SK-N-SH (cell line): ENCODE measurements around the gene TRIM62. TPM values are rescaled to one million over a fixed set of nuclear protein-coding genes. Genes with fewer than 3 reads are reported as not detected.

Experiments used
- CTCF ChIA-PET: fragments of 300-600, 350-600 bp; formaldehyde crosslinking; extraction: SDS; loops from one replicate; lab custom pipeline; 2021; lab: Yijun Ruan, JAX
- POLR2A ChIA-PET: fragments of 350-600 bp; sonication (Branson Sonifier 250); formaldehyde crosslinking; extraction: SDS; loops from one replicate; lab custom pipeline; 2020; ENCODE audit warnings: antibody characterized with exemption, inconsistent platforms; lab: Yijun Ruan, JAX
- DNase-seq: peaks from one replicate; pipeline ENCODE4 v3.0.0; 2012
- H2AFZ ChIP-seq: fragments of 200-600 bp; sonication (generic); 2 replicates; pipeline ENCODE4 v1.8.1; 2016; ENCODE audit warnings: antibody characterized with exemption, mild to moderate bottlenecking, low read depth
- H3F3A ChIP-seq: fragments of 200-600 bp; sonication (generic); replicated peaks from 2 replicates; pipeline ENCODE3; 2016; ENCODE audit warnings: antibody characterized with exemption, mild to moderate bottlenecking; ENCODE audit not compliant: insufficient read depth
- H3K27ac ChIP-seq, 2 experiments: fragments of 200-500 bp in 1 of 2; fragments of 200-600 bp in 1 of 2; sonication (Bioruptor generic) in 1 of 2; sonication (generic), shearing (Covaris generic) in 1 of 2; 2 replicates each; pipeline versions ENCODE4 v1.5.1 to v1.6.1; 2014 to 2016; ENCODE audit warnings: low read depth in 2 of 2, inconsistent platforms in 1 of 2, low read length in 1 of 2, mild to moderate bottlenecking in 1 of 2, mixed read lengths in 1 of 2
- H3K27me3 ChIP-seq: fragments of 200-600 bp; sonication (generic), shearing (Covaris generic); 2 replicates; pipeline ENCODE4 v1.6.1; 2016; ENCODE audit warnings: mixed run types; ENCODE audit not compliant: insufficient read depth
- H3K36me3 ChIP-seq, 2 experiments: fragments of 200-500 bp in 1 of 2; fragments of 200-600 bp in 1 of 2; sonication (Bioruptor generic) in 1 of 2; sonication (generic) in 1 of 2; replicated peaks in 1 of 2; 2 replicates each; pipeline versions ENCODE3 to v1.5.1; 2014 to 2016; ENCODE audit warnings: low read length in 1 of 2, mild to moderate bottlenecking in 1 of 2; ENCODE audit not compliant: insufficient read depth in 2 of 2, control insufficient read depth in 1 of 2
- H3K4me1 ChIP-seq, 2 experiments: fragments of 200-500 bp in 1 of 2; fragments of 200-600 bp in 1 of 2; sonication (Bioruptor generic) in 1 of 2; sonication (generic), shearing (Covaris generic) in 1 of 2; 2 replicates each; pipeline versions ENCODE4 v1.5.1 to v1.6.1; 2014 to 2016; ENCODE audit warnings: low read depth in 1 of 2, low read length in 1 of 2, mixed run types in 1 of 2; ENCODE audit not compliant: insufficient read depth in 2 of 2, control insufficient read depth in 1 of 2
- H3K4me2 ChIP-seq: fragments of 200-600 bp; sonication (generic), shearing (Covaris generic); 2 replicates; pipeline ENCODE4 v1.6.1; 2017; ENCODE audit warnings: mixed run types
- H3K4me3 ChIP-seq, 2 experiments: fragments of 200-500 bp in 1 of 2; fragments of 200-600 bp in 1 of 2; sonication (Bioruptor generic) in 1 of 2; sonication (generic), shearing (Covaris generic) in 1 of 2; 2 replicates each; pipeline versions ENCODE4 v1.5.1 to v1.8.1; 2014 to 2016; ENCODE audit warnings: low read depth in 2 of 2, inconsistent platforms in 1 of 2, low read length in 1 of 2, mild to moderate bottlenecking in 1 of 2, mixed read lengths in 1 of 2, moderate library complexity in 1 of 2
- H3K79me2 ChIP-seq: fragments of 200-600 bp; sonication (generic); 2 replicates; pipeline ENCODE4 v1.8.1; 2017; ENCODE audit warnings: mild to moderate bottlenecking; ENCODE audit not compliant: insufficient read depth
- H3K9ac ChIP-seq: fragments of 200-600 bp; sonication (generic); 2 replicates; pipeline ENCODE4 v1.6.1; 2017; ENCODE audit warnings: mixed run types
- H3K9me2 ChIP-seq: fragments of 200-600 bp; sonication (generic); 2 replicates; pipeline ENCODE4 v1.6.1; 2017; ENCODE audit warnings: mixed run types
- H3K9me3 ChIP-seq: fragments of 200-600 bp; sonication (generic); 2 replicates; pipeline ENCODE4 v1.6.1; 2017; ENCODE audit warnings: mixed run types, mild to moderate bottlenecking, moderate library complexity
- H4K20me1 ChIP-seq: fragments of 200-600 bp; sonication (generic); 2 replicates; pipeline ENCODE4 v1.6.1; 2017; ENCODE audit warnings: mild to moderate bottlenecking, mixed run types; ENCODE audit not compliant: insufficient read depth
- FOSL2 ChIP-seq: IDR thresholded peaks from 2 replicates; pipeline ENCODE4 v1.4.0; 2012; ENCODE audit warnings: low read depth, mild to moderate bottlenecking, moderate library complexity, borderline replicate concordance
- MEF2A ChIP-seq: IDR thresholded peaks from 2 replicates; pipeline ENCODE4 v1.4.0; 2012; ENCODE audit warnings: low read depth, borderline replicate concordance
- MXI1 ChIP-seq: IDR thresholded peaks from 2 replicates; pipeline ENCODE4 v1.6.1; 2012; ENCODE audit warnings: mild to moderate bottlenecking, low read depth, low read length, improper control_type of control experiment
- NFIC ChIP-seq: IDR thresholded peaks from 2 replicates; pipeline ENCODE4 v1.4.0; 2012; ENCODE audit warnings: borderline replicate concordance
- RAD21 ChIP-seq: IDR thresholded peaks from 2 replicates; pipeline ENCODE4 v1.6.1; 2012; ENCODE audit warnings: mild to moderate bottlenecking, low read length
- RCOR1 ChIP-seq: fragments of 150-350 bp; IDR thresholded peaks from 2 replicates; pipeline ENCODE4 v1.6.1; 2017; ENCODE audit warnings: antibody characterized with exemption, low read length
- RFX5 ChIP-seq: IDR thresholded peaks from 2 replicates; pipeline ENCODE4 v1.6.1; 2012; ENCODE audit warnings: mild to moderate bottlenecking, improper control_type of control experiment, low read length
- SIN3A ChIP-seq: IDR thresholded peaks from 2 replicates; pipeline ENCODE4 v1.6.1; 2012; ENCODE audit warnings: low read depth, mild to moderate bottlenecking, low read length, moderate library complexity, borderline replicate concordance
- SMC3 ChIP-seq: IDR thresholded peaks from 2 replicates; pipeline ENCODE4 v1.6.1; 2012; ENCODE audit warnings: low read depth, low read length, improper control_type of control experiment
- TAF1 ChIP-seq: IDR thresholded peaks from 2 replicates; pipeline ENCODE4 v1.6.1; 2012; ENCODE audit warnings: low read depth, mild to moderate bottlenecking, low read length, moderate library complexity, borderline replicate concordance
- TEAD4 ChIP-seq: IDR thresholded peaks from 2 replicates; pipeline ENCODE4 v1.4.0; 2012; ENCODE audit warnings: mild to moderate bottlenecking, borderline replicate concordance; ENCODE audit not compliant: insufficient read depth
- YY1 ChIP-seq: IDR thresholded peaks from 2 replicates; pipeline ENCODE4 v1.4.0; 2012; ENCODE audit warnings: low read depth, mild to moderate bottlenecking
- WGBS: methylation state at CpG from one replicate; pipeline ENCODE4 v1.1.6; 2017; ENCODE audit warnings: low lambda C conversion rate; 5-methylcytosine and 5-hydroxymethylcytosine counted together
- polyA plus RNA-seq, 3 experiments: library from polyadenylated mRNA; depleted of rRNA; stranded (reverse); fragments of >200 nt; gene quantifications; 2 replicates each; pipeline ENCODE4 v1.2.3, GENCODE V29; 2012
- TF ChIP-seq, protein P1 (sequence below): fragments of 200-600 bp; sonication (generic); IDR thresholded peaks from 2 replicates; pipeline ENCODE4 v1.6.1; 2017; ENCODE audit warnings: antibody characterized with exemption, mild to moderate bottlenecking, moderate library complexity
- TF ChIP-seq, protein P2 (sequence below): fragments of 150-350 bp; IDR thresholded peaks from 2 replicates; pipeline ENCODE4 v1.6.1; 2017; ENCODE audit warnings: antibody characterized with exemption, low read length, low read depth, borderline replicate concordance
- TF ChIP-seq, protein P3 (sequence below): IDR thresholded peaks from 2 replicates; pipeline ENCODE4 v1.6.1; 2012; ENCODE audit warnings: mild to moderate bottlenecking, low read depth, low read length, moderate library complexity
- TF ChIP-seq, protein P4 (sequence below): fragments of 150-350 bp; IDR thresholded peaks from 2 replicates; pipeline ENCODE4 v1.6.1; 2016; ENCODE audit warnings: mild to moderate bottlenecking, low read depth, low read length
- TF ChIP-seq, protein P5 (sequence below): IDR thresholded peaks from 2 replicates; pipeline ENCODE4; 2012

The TRIM62 gene
- polyA plus RNA-seq, 1 of the 3 experiments (the other 2 are of a cell fraction) = 4.4 TPM

DNA sequence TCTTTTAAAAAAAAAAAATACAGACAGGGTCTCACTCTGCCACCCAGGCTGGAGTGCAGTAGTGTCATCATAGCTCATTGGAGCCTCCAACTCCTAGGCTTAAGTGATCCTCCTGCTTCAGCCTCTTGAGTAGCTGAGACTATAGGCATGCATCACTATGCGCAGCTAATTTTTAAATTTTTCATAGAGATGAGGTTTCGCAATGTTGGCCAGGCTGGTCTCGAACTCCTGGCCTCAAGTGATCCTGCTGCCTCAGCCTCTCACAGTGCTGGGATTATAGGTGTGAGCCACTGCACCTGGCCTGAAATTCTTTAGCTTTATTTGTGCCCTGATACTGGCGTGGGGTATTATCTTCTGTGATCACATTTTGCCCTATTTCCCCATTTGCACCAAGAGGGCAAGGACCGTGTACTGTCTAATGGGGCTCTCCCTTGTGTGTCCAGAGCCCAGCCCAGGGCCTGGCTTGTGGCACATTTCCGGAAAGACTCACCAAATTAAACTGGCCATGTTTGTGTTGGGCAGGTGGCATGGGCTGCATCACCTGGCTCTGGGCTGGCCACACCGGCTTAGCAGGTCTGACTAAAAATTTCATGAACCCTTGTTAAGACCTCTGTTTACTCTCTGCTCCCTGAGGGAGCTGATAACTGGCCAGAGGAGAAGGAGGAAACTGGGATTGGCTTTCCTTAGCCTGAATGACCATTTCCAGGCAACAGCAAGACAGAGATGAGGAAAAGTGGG lies 32.2 kb downstream of the TRIM62 start (continued):
- TF ChIP-seq, protein P1, sequence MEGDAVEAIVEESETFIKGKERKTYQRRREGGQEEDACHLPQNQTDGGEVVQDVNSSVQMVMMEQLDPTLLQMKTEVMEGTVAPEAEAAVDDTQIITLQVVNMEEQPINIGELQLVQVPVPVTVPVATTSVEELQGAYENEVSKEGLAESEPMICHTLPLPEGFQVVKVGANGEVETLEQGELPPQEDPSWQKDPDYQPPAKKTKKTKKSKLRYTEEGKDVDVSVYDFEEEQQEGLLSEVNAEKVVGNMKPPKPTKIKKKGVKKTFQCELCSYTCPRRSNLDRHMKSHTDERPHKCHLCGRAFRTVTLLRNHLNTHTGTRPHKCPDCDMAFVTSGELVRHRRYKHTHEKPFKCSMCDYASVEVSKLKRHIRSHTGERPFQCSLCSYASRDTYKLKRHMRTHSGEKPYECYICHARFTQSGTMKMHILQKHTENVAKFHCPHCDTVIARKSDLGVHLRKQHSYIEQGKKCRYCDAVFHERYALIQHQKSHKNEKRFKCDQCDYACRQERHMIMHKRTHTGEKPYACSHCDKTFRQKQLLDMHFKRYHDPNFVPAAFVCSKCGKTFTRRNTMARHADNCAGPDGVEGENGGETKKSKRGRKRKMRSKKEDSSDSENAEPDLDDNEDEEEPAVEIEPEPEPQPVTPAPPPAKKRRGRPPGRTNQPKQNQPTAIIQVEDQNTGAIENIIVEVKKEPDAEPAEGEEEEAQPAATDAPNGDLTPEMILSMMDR = no peak
- TF ChIP-seq MEF2A = no peak
- TF ChIP-seq RCOR1 = no peak
- TF ChIP-seq, protein P2, sequence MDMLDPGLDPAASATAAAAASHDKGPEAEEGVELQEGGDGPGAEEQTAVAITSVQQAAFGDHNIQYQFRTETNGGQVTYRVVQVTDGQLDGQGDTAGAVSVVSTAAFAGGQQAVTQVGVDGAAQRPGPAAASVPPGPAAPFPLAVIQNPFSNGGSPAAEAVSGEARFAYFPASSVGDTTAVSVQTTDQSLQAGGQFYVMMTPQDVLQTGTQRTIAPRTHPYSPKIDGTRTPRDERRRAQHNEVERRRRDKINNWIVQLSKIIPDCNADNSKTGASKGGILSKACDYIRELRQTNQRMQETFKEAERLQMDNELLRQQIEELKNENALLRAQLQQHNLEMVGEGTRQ = no peak
- TF ChIP-seq RAD21 = no peak

DNA sequence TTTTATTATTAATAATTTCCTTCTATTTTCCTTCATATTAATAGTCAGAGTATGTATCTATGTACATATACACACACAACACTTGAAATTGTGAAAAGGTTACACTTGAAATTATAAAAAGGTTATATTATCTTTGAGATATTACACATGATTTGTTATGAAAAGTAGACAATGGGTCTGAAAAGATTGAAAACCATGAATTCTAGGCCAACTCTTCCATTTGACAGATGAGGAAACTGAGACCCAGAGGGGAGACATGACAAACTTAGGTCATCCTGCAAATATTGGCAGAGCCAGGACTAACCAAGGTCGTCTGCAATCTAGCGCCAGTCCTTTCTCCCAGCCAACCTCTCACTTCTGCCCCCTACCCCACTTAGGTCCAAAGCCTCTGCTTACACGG lies 33.2 kb downstream of the TRIM62 start:
- H3F3A ChIP-seq = no peaks in the 10 kb centered on the region
- no peak overlapping the region for H3K9ac ChIP-seq
- no peaks in the 10 kb centered on the region for H3K9me3 ChIP-seq
- peaks cover 0 to 24% of the 10 kb centered on the region in 2 experiments for H3K36me3 ChIP-seq
- TF ChIP-seq FOSL2 (no peak), MXI1 (no peak), TEAD4 (no peak), YY1 (no peak), NFIC (no peak), SMC3 (no peak), RAD21 (no peak), RFX5 (no peak), TAF1 (no peak), SIN3A (no peak)
- TF ChIP-seq, protein P3, sequence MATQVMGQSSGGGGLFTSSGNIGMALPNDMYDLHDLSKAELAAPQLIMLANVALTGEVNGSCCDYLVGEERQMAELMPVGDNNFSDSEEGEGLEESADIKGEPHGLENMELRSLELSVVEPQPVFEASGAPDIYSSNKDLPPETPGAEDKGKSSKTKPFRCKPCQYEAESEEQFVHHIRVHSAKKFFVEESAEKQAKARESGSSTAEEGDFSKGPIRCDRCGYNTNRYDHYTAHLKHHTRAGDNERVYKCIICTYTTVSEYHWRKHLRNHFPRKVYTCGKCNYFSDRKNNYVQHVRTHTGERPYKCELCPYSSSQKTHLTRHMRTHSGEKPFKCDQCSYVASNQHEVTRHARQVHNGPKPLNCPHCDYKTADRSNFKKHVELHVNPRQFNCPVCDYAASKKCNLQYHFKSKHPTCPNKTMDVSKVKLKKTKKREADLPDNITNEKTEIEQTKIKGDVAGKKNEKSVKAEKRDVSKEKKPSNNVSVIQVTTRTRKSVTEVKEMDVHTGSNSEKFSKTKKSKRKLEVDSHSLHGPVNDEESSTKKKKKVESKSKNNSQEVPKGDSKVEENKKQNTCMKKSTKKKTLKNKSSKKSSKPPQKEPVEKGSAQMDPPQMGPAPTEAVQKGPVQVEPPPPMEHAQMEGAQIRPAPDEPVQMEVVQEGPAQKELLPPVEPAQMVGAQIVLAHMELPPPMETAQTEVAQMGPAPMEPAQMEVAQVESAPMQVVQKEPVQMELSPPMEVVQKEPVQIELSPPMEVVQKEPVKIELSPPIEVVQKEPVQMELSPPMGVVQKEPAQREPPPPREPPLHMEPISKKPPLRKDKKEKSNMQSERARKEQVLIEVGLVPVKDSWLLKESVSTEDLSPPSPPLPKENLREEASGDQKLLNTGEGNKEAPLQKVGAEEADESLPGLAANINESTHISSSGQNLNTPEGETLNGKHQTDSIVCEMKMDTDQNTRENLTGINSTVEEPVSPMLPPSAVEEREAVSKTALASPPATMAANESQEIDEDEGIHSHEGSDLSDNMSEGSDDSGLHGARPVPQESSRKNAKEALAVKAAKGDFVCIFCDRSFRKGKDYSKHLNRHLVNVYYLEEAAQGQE = no peak
- TF ChIP-seq, protein P4, sequence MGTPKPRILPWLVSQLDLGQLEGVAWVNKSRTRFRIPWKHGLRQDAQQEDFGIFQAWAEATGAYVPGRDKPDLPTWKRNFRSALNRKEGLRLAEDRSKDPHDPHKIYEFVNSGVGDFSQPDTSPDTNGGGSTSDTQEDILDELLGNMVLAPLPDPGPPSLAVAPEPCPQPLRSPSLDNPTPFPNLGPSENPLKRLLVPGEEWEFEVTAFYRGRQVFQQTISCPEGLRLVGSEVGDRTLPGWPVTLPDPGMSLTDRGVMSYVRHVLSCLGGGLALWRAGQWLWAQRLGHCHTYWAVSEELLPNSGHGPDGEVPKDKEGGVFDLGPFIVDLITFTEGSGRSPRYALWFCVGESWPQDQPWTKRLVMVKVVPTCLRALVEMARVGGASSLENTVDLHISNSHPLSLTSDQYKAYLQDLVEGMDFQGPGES = no peak
- TF ChIP-seq, protein P5, sequence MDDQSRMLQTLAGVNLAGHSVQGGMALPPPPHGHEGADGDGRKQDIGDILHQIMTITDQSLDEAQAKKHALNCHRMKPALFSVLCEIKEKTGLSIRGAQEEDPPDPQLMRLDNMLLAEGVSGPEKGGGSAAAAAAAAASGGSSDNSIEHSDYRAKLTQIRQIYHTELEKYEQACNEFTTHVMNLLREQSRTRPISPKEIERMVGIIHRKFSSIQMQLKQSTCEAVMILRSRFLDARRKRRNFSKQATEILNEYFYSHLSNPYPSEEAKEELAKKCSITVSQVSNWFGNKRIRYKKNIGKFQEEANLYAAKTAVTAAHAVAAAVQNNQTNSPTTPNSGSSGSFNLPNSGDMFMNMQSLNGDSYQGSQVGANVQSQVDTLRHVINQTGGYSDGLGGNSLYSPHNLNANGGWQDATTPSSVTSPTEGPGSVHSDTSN = no peak
- H3K27ac ChIP-seq = no peak overlapping the region
- no peaks in the 10 kb centered on the region for H3K79me2 ChIP-seq
- no peaks in the 10 kb centered on the region for H4K20me1 ChIP-seq
- H2AFZ ChIP-seq = no peak overlapping the region
- H3K9me2 ChIP-seq = no peaks in the 10 kb centered on the region
- DNase-seq = no peak
- ChIA-PET CTCF (interaction anchor here (1.1 to 1.2 kb wide), 3 partner anchors 15 to 46 kb away, joined by 3 to 5 read pairs (median 4); no protein-coding TSS in a partner anchor), POLR2A (no interaction called here)
- WGBS = 89% methylated on average over 3 of the region's 3 CpGs
- H3K4me2 ChIP-seq = no peak overlapping the region
- H3K27me3 ChIP-seq = no peaks in the 10 kb centered on the region
- H3K4me3 ChIP-seq = no peak overlapping the region
- H3K4me1 ChIP-seq = peaks cover 3 to 22% of the 10 kb centered on the region in 2 experiments; a peak in 2 of 4 replicates
